ENCODE measurements around the gene ANXA7.

GRCh38 chr10:73460897-73461296, 47.0 kb upstream of the ANXA7 start:
- TF ChIP-seq CTCF (IDR thresholded peaks at IDR 0.05): no peak
- TF ChIP-seq EP300 (IDR thresholded peaks at IDR 0.05): no peak

Measured in ovary (tissue), 3 donors.